CD4-positive, alpha-beta T cell (primary cell): ENCODE results near the gene SLC22A3. TPM values are rescaled to one million over a fixed set of nuclear protein-coding genes. Genes with fewer than 3 reads are reported as not detected.
A peak's percentile ranks its signal among the peaks of the same experiment; 100 is the strongest.

Experiments used
- ATAC-seq: fragments of 200-7000 bp; cut with Tn5 transposase; one replicate; pipeline ENCODE4 v1.10.0; 2022; ENCODE audit warnings: mild to moderate bottlenecking; ENCODE audit not compliant: poor library complexity
- CTCF ChIA-PET: fragments of 350-600 bp; sonication (Branson Sonifier 250); formaldehyde crosslinking; loops from one replicate; lab custom pipeline; 2021; ENCODE audit warnings: antibody characterized with exemption, inconsistent platforms; lab: Charles Lee
- POLR2A ChIA-PET: fragments of 350-600 bp; sonication (Branson Sonifier 250); formaldehyde crosslinking; loops from one replicate; lab custom pipeline; 2021; ENCODE audit warnings: antibody characterized with exemption, inconsistent platforms; lab: Charles Lee
- DNase-seq, 14 experiments: peaks; one replicate each; pipeline ENCODE4 v3.0.0-alpha.2; 2013 to 2020; ENCODE audit warnings: mixed read lengths in 2 of 14
- H3K27ac ChIP-seq, 2 donors: one replicate each; pipeline versions ENCODE4 v1.5.1 to v1.7.0; 2013; ENCODE audit warnings: low read length in 2 of 2, low read depth in 1 of 2, mild to moderate bottlenecking in 1 of 2
- H3K27me3 ChIP-seq, 2 experiments: 1 replicate in 1 of 2; 2 replicates in 1 of 2; pipeline versions ENCODE4 v1.6.1 to v1.7.0; 2013; ENCODE audit warnings: low read length in 2 of 2, control low read depth in 1 of 2, mild to moderate bottlenecking in 1 of 2, moderate library complexity in 1 of 2; ENCODE audit not compliant: insufficient read depth in 2 of 2, control insufficient read depth in 1 of 2
- H3K36me3 ChIP-seq: one replicate; pipeline ENCODE4 v1.6.1; 2013; ENCODE audit warnings: low read length, control low read depth; ENCODE audit not compliant: insufficient read depth
- H3K4me1 ChIP-seq: one replicate; pipeline ENCODE4 v1.6.1; 2013; ENCODE audit warnings: low read length, control low read depth; ENCODE audit not compliant: insufficient read depth
- H3K4me3 ChIP-seq: one replicate; pipeline ENCODE4 v1.5.1; 2013; ENCODE audit warnings: mild to moderate bottlenecking, low read length, moderate library complexity
- H3K9me3 ChIP-seq, 2 experiments: 1 replicate in 1 of 2; 2 replicates in 1 of 2; pipeline versions ENCODE4 v1.6.1 to v1.7.0; 2013; ENCODE audit warnings: low read length in 2 of 2, mild to moderate bottlenecking in 2 of 2, control low read depth in 1 of 2, moderate library complexity in 1 of 2; ENCODE audit not compliant: control insufficient read depth in 1 of 2, insufficient read depth in 1 of 2
- H3K27ac Mint-ChIP-seq: one replicate; pipeline ENCODE4 v1.8.0; 2020; ENCODE audit warnings: mixed read lengths
- H3K27me3 Mint-ChIP-seq: one replicate; pipeline ENCODE4 v1.8.0; 2021; ENCODE audit warnings: mixed read lengths
- H3K36me3 Mint-ChIP-seq: one replicate; pipeline ENCODE4 v1.8.0; 2021; ENCODE audit warnings: low read depth, mixed read lengths
- H3K4me1 Mint-ChIP-seq: one replicate; pipeline ENCODE4 v1.8.0; 2021; ENCODE audit warnings: low read depth, mixed read lengths
- H3K4me3 Mint-ChIP-seq: one replicate; pipeline ENCODE4 v1.8.0; 2020; ENCODE audit warnings: mild to moderate bottlenecking, mixed read lengths
- H3K9me3 Mint-ChIP-seq: one replicate; pipeline ENCODE4 v1.8.0; 2020; ENCODE audit warnings: mixed read lengths
- CTCF ChIP-seq: fragments of 200-600 bp; IDR thresholded peaks from one replicate; pipeline ENCODE4 v1.8.0; 2022; ENCODE audit warnings: antibody characterized with exemption, mild to moderate bottlenecking
- intact Hi-C, 2 experiments: fragments of 100-400 bp; cut with DNase I in 1 of 2; cut with micrococcal nuclease in 1 of 2; formaldehyde crosslinking; loops; one replicate each; pipeline versions ENCODE4 v1.15.1 to v1.9.0; 2023 to 2025; cut with DNase I, micrococcal nuclease
- total RNA-seq, 174 experiments: library from RNA in 2 of 174; stranded (reverse) in 2 of 174; gene quantifications; one replicate each; pipeline ENCODE4 v1.2.3 and lab custom pipeline; 2021 to 2026

The SLC22A3 gene
- total RNA-seq, 2 experiments from 2014 or later, result not detected

GRCh38 chr6:160424256-160424655 is 76.1 kb downstream of the SLC22A3 start:
- ATAC-seq (no peak), DNase-seq (no peak)
- Mint-ChIP-seq H3K4me1 (peaks cover 18% of the 10 kb centered on the region), H3K27ac (no peak overlapping the region), H3K36me3 (no peaks in the 10 kb centered on the region), H3K27me3 (peaks cover 59% of the 10 kb centered on the region), H3K4me3 (no peak overlapping the region), H3K9me3 (no peaks in the 10 kb centered on the region)
- Histone ChIP-seq H3K9me3 (peaks cover 0 to 5% of the 10 kb centered on the region in 2 experiments), H3K36me3 (no peaks in the 10 kb centered on the region), H3K4me1 (peaks cover 9% of the 10 kb centered on the region), H3K27ac (no peak overlapping the region), H3K27me3 (peaks cover 6 to 7% of the 10 kb centered on the region in 2 experiments), H3K4me3 (no peak overlapping the region)
- ChIA-PET POLR2A (no interaction called here), CTCF (no interaction called here)
- intact Hi-C loops, result no loop called here
- no peak for TF ChIP-seq CTCF

GRCh38 chr6:160426136-160426535 is 78.0 kb downstream of the SLC22A3 start:
- Mint-ChIP-seq H3K4me3 (no peak overlapping the region), H3K9me3 (no peaks in the 10 kb centered on the region), H3K27me3 (peaks cover 67% of the 10 kb centered on the region), H3K4me1 (peaks cover 18% of the 10 kb centered on the region), H3K36me3 (no peaks in the 10 kb centered on the region), H3K27ac (no peak overlapping the region)
- H3K9me3 ChIP-seq, result no peaks in the 10 kb centered on the region
- peaks cover 8 to 20% of the 10 kb centered on the region in 2 experiments for H3K27me3 ChIP-seq
- H3K36me3 ChIP-seq, result no peaks in the 10 kb centered on the region
- ChIA-PET CTCF (no interaction called here), POLR2A (no interaction called here)
- no peak overlapping the region for H3K4me3 ChIP-seq
- H3K4me1 ChIP-seq, result peaks cover 9% of the 10 kb centered on the region
- no peak for TF ChIP-seq CTCF
- intact Hi-C loops, result no loop called here
- DNase-seq, result peak in 1 of 14 experiments; percentile 4
- H3K27ac ChIP-seq, result no peak overlapping the region
- ATAC-seq, result no peak

- DNase-seq (no peak), ATAC-seq (no peak)
- Histone ChIP-seq H3K4me1 (peaks cover 9% of the 10 kb centered on the region), H3K27me3 (peaks cover 7 to 21% of the 10 kb centered on the region in 2 experiments), H3K4me3 (no peak overlapping the region), H3K27ac (no peak overlapping the region), H3K9me3 (no peaks in the 10 kb centered on the region), H3K36me3 (no peaks in the 10 kb centered on the region)
- no peak overlapping the region for H3K4me3 Mint-ChIP-seq
- POLR2A ChIA-PET, result no interaction called here
- H3K4me1 Mint-ChIP-seq, result peaks cover 18% of the 10 kb centered on the region
- intact Hi-C loops, result no loop called here
- CTCF ChIA-PET, result no interaction called here
- H3K36me3 Mint-ChIP-seq, result no peaks in the 10 kb centered on the region
- TF ChIP-seq CTCF, result no peak
- no peaks in the 10 kb centered on the region for H3K9me3 Mint-ChIP-seq
- peaks cover 60% of the 10 kb centered on the region for H3K27me3 Mint-ChIP-seq
- no peak overlapping the region for H3K27ac Mint-ChIP-seq
Observed at GRCh38 chr6:160427312-160428068, 79.3 kb downstream of the SLC22A3 start.
